Uterus (tissue), 2 donors: ENCODE results near the gene ENTREP1.

Experiments used
- CTCF ChIP-seq, 4 experiments: fragments of 200-600 bp in 2 of 4; fragments of 450-650 bp in 2 of 4; sonication (generic) in 2 of 4; IDR thresholded peaks; one replicate each; pipeline ENCODE4 v1.5.1; 2016 to 2019; ENCODE audit warnings: antibody characterized with exemption in 4 of 4, mild to moderate bottlenecking in 2 of 4, moderate library complexity in 1 of 4
- POLR2A ChIP-seq, 2 donors: fragments of 450-650 bp; IDR thresholded peaks; one replicate each; pipeline ENCODE4 v1.6.1; 2016; ENCODE audit warnings: antibody characterized with exemption in 2 of 2, mild to moderate bottlenecking in 1 of 2, moderate library complexity in 1 of 2

- TF ChIP-seq CTCF (IDR thresholded peaks at IDR 0.05) (no peak), POLR2A (IDR thresholded peaks at IDR 0.05) (no peak)
Measured at GRCh38 chr9:69346596-69347390, 21.8 kb downstream of the ENTREP1 start.
